Neuron (in vitro differentiated cells): ENCODE measurements around the gene FRMPD1.

Experiments used
- H2AFZ ChIP-seq: one replicate; pipeline ENCODE4 v1.6.1; 2013; ENCODE audit warnings: low read depth, mild to moderate bottlenecking, inconsistent platforms, low read length, moderate library complexity
- H3K27me3 ChIP-seq: one replicate; pipeline ENCODE4 v1.6.1; 2013; ENCODE audit warnings: low read length; ENCODE audit not compliant: insufficient read depth
- H3K36me3 ChIP-seq: one replicate; pipeline ENCODE4 v1.6.1; 2013; ENCODE audit warnings: low read length; ENCODE audit not compliant: insufficient read depth
- H3K4me1 ChIP-seq: one replicate; pipeline ENCODE4 v1.6.1; 2013; ENCODE audit warnings: low read length; ENCODE audit not compliant: insufficient read depth
- H3K4me3 ChIP-seq: 2 replicates; pipeline ENCODE4 v1.5.1; 2013; ENCODE audit warnings: mild to moderate bottlenecking, low read length, moderate library complexity
- H3K9me3 ChIP-seq: one replicate; pipeline ENCODE4 v1.6.1; 2013; ENCODE audit warnings: low read length

FRMPD1 gene

GRCh38 chr9:37792122-37792521, 141.4 kb downstream of the FRMPD1 start:
- Histone ChIP-seq H3K4me3 (no peak overlapping the region), H3K36me3 (no peaks in the 10 kb centered on the region), H3K9me3 (no peaks in the 10 kb centered on the region), H3K27me3 (no peaks in the 10 kb centered on the region), H2AFZ (no peak overlapping the region), H3K4me1 (no peaks in the 10 kb centered on the region)

- H3K4me3 ChIP-seq: no peak overlapping the region
- H3K27me3 ChIP-seq: no peaks in the 10 kb centered on the region
- peaks cover 6% of the 10 kb centered on the region for H3K4me1 ChIP-seq
- H2AFZ ChIP-seq: no peak overlapping the region
- no peaks in the 10 kb centered on the region for H3K36me3 ChIP-seq
- H3K9me3 ChIP-seq: no peaks in the 10 kb centered on the region
Measured at GRCh38 chr9:37796232-37796631, 145.5 kb downstream of the FRMPD1 start.
